Colonic mucosa (tissue), 4 donors: ENCODE results near the gene TTYH2. TPM values are rescaled to one million over a fixed set of nuclear protein-coding genes. Genes with fewer than 3 reads are reported as not detected.

ENCODE experiments used
- DNase-seq: peaks from one replicate; pipeline ENCODE4 v3.0.0-alpha.2; 2020
- H3K27ac ChIP-seq: fragments of 200-600 bp; one replicate; pipeline ENCODE4 v1.8.0; 2021
- H3K27me3 ChIP-seq: fragments of 200-600 bp; one replicate; pipeline ENCODE4 v1.8.0; 2021
- H3K36me3 ChIP-seq: fragments of 200-600 bp; one replicate; pipeline ENCODE4 v1.8.0; 2021
- H3K4me1 ChIP-seq: fragments of 200-600 bp; one replicate; pipeline ENCODE4 v1.8.0; 2021; ENCODE audit warnings: mild to moderate bottlenecking
- H3K4me3 ChIP-seq: fragments of 200-600 bp; one replicate; pipeline ENCODE4 v1.8.0; 2021
- H3K9ac ChIP-seq, 2 donors: one replicate each; pipeline ENCODE4 v1.7.0; 2013; ENCODE audit warnings: control low read depth in 2 of 2, low read depth in 2 of 2, low read length in 2 of 2
- H3K9me3 ChIP-seq: fragments of 200-600 bp; one replicate; pipeline ENCODE4 v1.8.0; 2021
- CTCF ChIP-seq: fragments of 200-600 bp; IDR thresholded peaks from one replicate; pipeline ENCODE4 v1.8.0; 2022; ENCODE audit warnings: antibody characterized with exemption, mild to moderate bottlenecking
- intact Hi-C: fragments of 100-400 bp; cut with DNase I; formaldehyde crosslinking; loops from one replicate; pipeline ENCODE4 v1.14.1; 2022
- total RNA-seq, 2 donors: library from RNA; stranded (reverse); fragmentation: NEBNext Ultra II Directional in 1 of 2; extraction: Animal tissue kit (Norgen Biotek cat#: 25700) in 1 of 2; gene quantifications; one replicate each; pipeline ENCODE4 v1.2.1, GENCODE V29; 2021
- donor health status: healthy.
- donor health status: DM: no; HTN: no; CAD: no.
- donor health status: DM: no; HTN: no; CAD: no.

TTYH2 gene
- total RNA-seq, 2 donors from 2014 or later, result 0.86 to 2.9 TPM

DNA sequence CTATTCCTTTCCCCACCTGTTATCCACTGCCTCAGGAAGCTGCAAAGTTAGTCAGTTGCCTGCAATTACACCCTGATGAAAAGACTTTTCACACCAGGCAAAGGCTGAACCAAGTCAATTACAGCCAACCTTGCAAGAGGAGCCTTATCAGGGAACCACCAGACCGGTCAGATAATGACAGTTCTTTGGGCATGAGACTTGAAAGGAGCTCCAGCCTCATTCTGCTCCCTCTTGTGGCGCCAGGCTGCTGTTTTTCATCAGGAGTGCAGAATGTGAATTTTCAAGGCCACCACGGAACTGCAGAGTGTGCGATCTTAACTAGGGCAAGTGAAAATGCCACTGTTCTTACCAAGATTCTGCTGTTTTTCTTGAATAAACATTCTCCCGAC, 83.2 kb downstream of the TTYH2 start:
- intact Hi-C loops, result loop anchor here (5.0 kb wide), 1 partner anchor 84 kb away; the partner anchor contains the start of gene TTYH2
- peak; percentile 31 for TF ChIP-seq CTCF
- Histone ChIP-seq H3K4me1 (no peaks in the 10 kb centered on the region), H3K36me3 (no peaks in the 10 kb centered on the region), H3K27me3 (no peaks in the 10 kb centered on the region), H3K27ac (no peak overlapping the region), H3K4me3 (no peak overlapping the region), H3K9ac (no peak overlapping the region), H3K9me3 (no peaks in the 10 kb centered on the region)
- DNase-seq, result peak; percentile 40

GRCh38 chr17:74297941-74298340, 84.6 kb downstream of the TTYH2 start:
- H3K9me3 ChIP-seq, result no peaks in the 10 kb centered on the region
- DNase-seq, result no peak
- no peak overlapping the region for H3K4me3 ChIP-seq
- intact Hi-C loops, result loop anchor here (5.0 kb wide), 1 partner anchor 86 kb away; the partner anchor contains the start of gene TTYH2
- H3K36me3 ChIP-seq, result no peaks in the 10 kb centered on the region
- H3K27ac ChIP-seq, result no peak overlapping the region
- H3K4me1 ChIP-seq, result no peaks in the 10 kb centered on the region
- H3K27me3 ChIP-seq, result no peaks in the 10 kb centered on the region
- H3K9ac ChIP-seq, result no peak overlapping the region
- TF ChIP-seq CTCF, result no peak

DNA sequence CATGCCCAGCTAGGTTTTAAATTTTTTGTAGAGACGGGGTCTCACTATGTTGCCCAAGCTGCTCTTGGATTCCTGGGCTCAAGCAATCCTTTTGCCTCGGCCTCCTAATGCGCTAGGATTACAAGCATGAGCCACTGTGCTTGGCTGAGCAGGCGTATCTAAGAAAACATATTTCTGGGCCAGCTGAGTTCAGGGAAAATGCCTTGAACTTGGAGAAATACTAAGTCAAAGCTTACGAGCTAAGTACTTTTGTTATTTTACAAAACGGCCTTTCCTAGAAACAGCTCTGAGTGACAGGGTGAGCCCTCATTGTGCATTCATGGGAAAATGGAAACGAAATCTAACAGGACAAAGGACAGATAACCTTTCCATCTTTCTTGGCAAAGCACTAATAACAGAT, 85.4 kb downstream of the TTYH2 start:
- DNase-seq, result no peak
- Histone ChIP-seq H3K9me3 (no peaks in the 10 kb centered on the region), H3K36me3 (no peaks in the 10 kb centered on the region), H3K27me3 (no peaks in the 10 kb centered on the region), H3K27ac (no peak overlapping the region), H3K4me1 (no peaks in the 10 kb centered on the region), H3K9ac (no peak overlapping the region), H3K4me3 (no peak overlapping the region)
- intact Hi-C loops, result loop anchor here (5.0 kb wide), 1 partner anchor 86 kb away; the partner anchor contains the start of gene TTYH2
- no peak for TF ChIP-seq CTCF

DNA sequence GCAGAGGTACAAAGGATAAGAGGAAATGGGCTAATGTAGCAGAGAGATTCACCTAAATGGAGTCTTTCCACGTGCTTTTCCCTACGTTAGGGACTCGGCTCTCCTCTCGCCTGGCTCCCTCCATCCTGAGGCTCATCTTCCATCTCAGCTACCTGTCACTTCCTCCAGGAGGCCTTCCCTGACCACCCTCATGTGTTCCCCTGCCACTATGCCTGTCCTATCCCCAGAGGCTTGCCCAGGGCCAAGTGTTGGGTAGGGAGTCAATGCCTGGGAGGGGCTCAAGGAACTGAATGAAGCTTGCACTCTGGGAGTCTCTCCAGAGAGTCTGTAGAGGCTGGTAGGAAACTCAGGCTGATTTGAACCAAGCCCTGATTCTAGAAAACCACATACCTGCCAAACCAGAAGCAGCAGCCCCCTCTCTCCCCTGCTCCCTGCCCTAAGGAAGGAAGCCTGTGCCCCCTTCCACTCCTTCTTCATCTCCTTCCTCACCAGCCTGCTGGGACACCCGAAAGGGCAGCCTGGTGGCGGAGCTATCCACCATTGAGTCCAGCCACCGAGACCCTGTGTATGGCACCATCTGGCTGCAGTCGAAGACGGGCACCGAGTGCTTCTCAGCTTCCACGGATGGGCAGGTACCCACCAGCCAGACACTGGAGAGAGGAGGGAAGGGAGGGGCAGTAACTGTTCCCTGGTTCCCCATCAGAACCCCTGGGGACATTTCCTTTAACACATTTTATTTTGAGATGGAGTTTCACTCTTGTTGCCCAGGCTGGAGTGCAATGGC, 86.0 kb downstream of the TTYH2 start:
- no peaks in the 10 kb centered on the region for H3K9me3 ChIP-seq
- no peak overlapping the region for H3K27ac ChIP-seq
- no peak for TF ChIP-seq CTCF
- DNase-seq, result no peak
- no peaks in the 10 kb centered on the region for H3K27me3 ChIP-seq
- no peak overlapping the region for H3K4me3 ChIP-seq
- H3K4me1 ChIP-seq, result no peaks in the 10 kb centered on the region
- intact Hi-C loops, result loop anchor here (5.0 kb wide), 2 partner anchors 58 to 87 kb away; partner anchors contain the start of gene TTYH2
- no peaks in the 10 kb centered on the region for H3K36me3 ChIP-seq
- no peak overlapping the region for H3K9ac ChIP-seq

DNA sequence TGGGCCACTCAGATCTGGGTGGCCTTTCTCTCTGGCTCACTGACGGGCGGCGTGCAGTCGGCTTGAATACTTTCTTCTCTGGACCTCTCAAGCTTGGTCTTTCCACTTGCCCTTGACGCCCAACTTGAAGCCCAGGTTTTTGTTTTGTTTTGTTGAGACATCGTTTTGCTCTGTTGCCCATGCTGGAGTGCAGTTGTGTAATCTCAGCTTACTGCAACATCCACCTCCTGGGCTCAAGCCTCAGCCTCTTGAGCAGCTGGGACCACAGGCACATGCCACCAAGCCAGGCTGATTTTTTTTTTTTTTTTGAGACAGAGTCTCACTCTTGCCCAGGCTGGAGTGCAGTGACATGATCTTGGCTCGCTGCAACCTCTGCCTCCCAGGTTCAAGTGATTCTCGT, 89.9 kb downstream of the TTYH2 start:
- H3K4me3 ChIP-seq, result no peak overlapping the region
- no peak for TF ChIP-seq CTCF
- H3K36me3 ChIP-seq, result no peaks in the 10 kb centered on the region
- DNase-seq, result no peak
- no peaks in the 10 kb centered on the region for H3K9me3 ChIP-seq
- no peaks in the 10 kb centered on the region for H3K4me1 ChIP-seq
- no peak overlapping the region for H3K9ac ChIP-seq
- H3K27me3 ChIP-seq, result no peaks in the 10 kb centered on the region
- no peak overlapping the region for H3K27ac ChIP-seq
- intact Hi-C loops, result loop anchor here (5.0 kb wide), 1 partner anchor 54 kb away; no protein-coding TSS in a partner anchor
